Lung microvascular endothelial cell (primary cell): ENCODE results near the gene ODAD2. TPM values are rescaled to one million over a fixed set of nuclear protein-coding genes. Genes with fewer than 3 reads are reported as not detected.

ENCODE experiments used
- DNase-seq, 2 donors: peaks; one replicate each; pipeline versions ENCODE4 v3.0.0 to v3.0.0-alpha.2; 2010; ENCODE audit warnings: low read depth in 2 of 2
- total RNA-seq: library from RNA; depleted of rRNA; stranded (reverse); fragments of >200 nt; gene quantifications from 2 replicates; pipeline ENCODE4 v1.2.1, GENCODE V29; 2014

Gene ODAD2
- total RNA-seq, 1 donor from 2014 or later = 0.60 TPM

DNA sequence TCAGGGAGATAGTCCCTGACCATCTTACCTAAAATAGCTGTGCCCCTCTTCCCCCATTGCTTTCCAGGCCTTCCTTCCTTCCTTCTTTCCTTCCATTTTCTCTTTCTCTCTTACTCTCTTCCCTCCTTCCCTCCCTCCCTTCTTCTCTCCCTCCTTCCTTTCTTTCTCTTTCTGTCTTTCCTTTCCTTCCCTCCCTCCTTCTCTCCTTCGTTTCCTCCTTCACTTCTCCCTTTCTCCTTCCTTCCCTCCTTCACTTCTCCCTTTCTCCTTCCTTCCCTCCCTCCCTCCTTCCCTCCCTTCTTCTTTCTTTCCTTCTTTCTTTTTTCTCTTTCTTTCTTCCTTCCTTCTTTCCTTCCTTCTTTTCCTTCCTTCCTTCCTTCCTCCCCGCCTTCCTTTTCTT lies 228.7 kb downstream of the ODAD2 start:
- no peak for DNase-seq
